Right forelimb (tissue), 1 donor: ENCODE data around the gene MEF2D.
A peak's percentile ranks its signal among the peaks of the same experiment; 100 is the strongest.

Source experiments
- DNase-seq: peaks from one replicate; pipeline ENCODE4 v3.0.0-alpha.2; 2018

MEF2D gene

GRCh38 chr1:156439036-156439776 lies 61.4 kb downstream of the MEF2D start:
- no peak for DNase-seq

- no peak for DNase-seq
Observed at GRCh38 chr1:156438278-156438987, 62.1 kb downstream of the MEF2D start.

- no peak for DNase-seq
Observed at GRCh38 chr1:156437037-156437867, 63.3 kb downstream of the MEF2D start.

GRCh38 chr1:156436141-156437036 lies 64.2 kb downstream of the MEF2D start:
- no peak for DNase-seq

GRCh38 chr1:156435545-156436140 lies 64.9 kb downstream of the MEF2D start:
- DNase-seq, result peak; percentile 67

GRCh38 chr1:156434989-156435544 lies 65.5 kb downstream of the MEF2D start:
- no peak for DNase-seq

GRCh38 chr1:156433602-156434001 lies 67.0 kb downstream of the MEF2D start:
- DNase-seq, result no peak

GRCh38 chr1:156433032-156433431 lies 67.5 kb downstream of the MEF2D start:
- no peak for DNase-seq

- DNase-seq, result no peak
Observed at GRCh38 chr1:156432669-156433018, 67.9 kb downstream of the MEF2D start.

GRCh38 chr1:156431769-156432668 lies 68.6 kb downstream of the MEF2D start:
- DNase-seq, result no peak

- no peak for DNase-seq
Observed at GRCh38 chr1:156431366-156431765, 69.2 kb downstream of the MEF2D start.

GRCh38 chr1:156430866-156431265 lies 69.7 kb downstream of the MEF2D start:
- DNase-seq, result no peak

- DNase-seq, result no peak
Observed at GRCh38 chr1:156430303-156430702, 70.3 kb downstream of the MEF2D start.

GRCh38 chr1:156429313-156430060 lies 71.1 kb downstream of the MEF2D start:
- DNase-seq, result no peak

- no peak for DNase-seq
Observed at GRCh38 chr1:156428746-156429288, 71.8 kb downstream of the MEF2D start.

- no peak for DNase-seq
Observed at GRCh38 chr1:156427957-156428356, 72.6 kb downstream of the MEF2D start.

GRCh38 chr1:156425943-156426342 lies 74.6 kb downstream of the MEF2D start:
- no peak for DNase-seq

GRCh38 chr1:156424806-156425432 lies 75.7 kb downstream of the MEF2D start:
- no peak for DNase-seq
